Middle frontal gyrus (tissue), 1 donor: Measurements from ENCODE around the gene AGRP.
A peak's percentile ranks its signal among the peaks of the same experiment; 100 is the strongest.
"Not testable (repeated sequence)": the region's sequence is repeated elsewhere in the genome, so short reads cannot be mapped to it uniquely, and the experiment has no call there.

Source experiments
- DNase-seq: peaks from one replicate; pipeline ENCODE4 v3.0.0-alpha.2; 2015; ENCODE audit warnings: low spot score; ENCODE audit errors: extremely low spot score

Gene AGRP, protein sequence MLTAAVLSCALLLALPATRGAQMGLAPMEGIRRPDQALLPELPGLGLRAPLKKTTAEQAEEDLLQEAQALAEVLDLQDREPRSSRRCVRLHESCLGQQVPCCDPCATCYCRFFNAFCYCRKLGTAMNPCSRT

DNA sequence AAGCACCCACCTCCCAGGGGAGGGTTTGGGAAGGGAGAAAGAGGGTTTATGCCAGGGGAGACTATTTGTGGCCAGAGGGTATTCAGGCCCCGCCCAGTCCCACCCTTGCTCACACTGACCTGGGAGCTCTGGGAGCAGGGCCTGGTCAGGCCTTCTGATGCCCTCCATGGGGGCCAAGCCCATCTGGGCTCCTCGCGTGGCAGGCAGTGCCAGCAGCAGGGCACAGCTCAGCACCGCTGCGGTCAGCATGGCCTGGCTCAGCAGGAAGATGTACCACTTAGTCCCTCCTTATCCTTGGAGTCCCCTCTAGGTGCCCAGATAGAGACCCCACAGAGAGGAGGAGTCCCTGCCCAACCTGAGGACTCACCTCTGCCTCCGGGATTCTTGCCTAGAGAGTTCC, at the start of gene AGRP:
Gene AGRP (minus strand): TSS at position 398 of the 400 bp plus-strand sequence. CDS start 149 bp downstream, at position 249.
- no peak for DNase-seq

- DNase-seq = no peak
These were observed 47.9 kb upstream of the AGRP start for GRCh38 chr16:67531247-67531646.

- DNase-seq = no peak
These were observed 46.9 kb upstream of the AGRP start for GRCh38 chr16:67530013-67530939.

- DNase-seq = no peak
These were observed 46.2 kb upstream of the AGRP start for GRCh38 chr16:67529582-67530012.

- no peak for DNase-seq
These were observed 45.7 kb upstream of the AGRP start for GRCh38 chr16:67528870-67529581.

DNA sequence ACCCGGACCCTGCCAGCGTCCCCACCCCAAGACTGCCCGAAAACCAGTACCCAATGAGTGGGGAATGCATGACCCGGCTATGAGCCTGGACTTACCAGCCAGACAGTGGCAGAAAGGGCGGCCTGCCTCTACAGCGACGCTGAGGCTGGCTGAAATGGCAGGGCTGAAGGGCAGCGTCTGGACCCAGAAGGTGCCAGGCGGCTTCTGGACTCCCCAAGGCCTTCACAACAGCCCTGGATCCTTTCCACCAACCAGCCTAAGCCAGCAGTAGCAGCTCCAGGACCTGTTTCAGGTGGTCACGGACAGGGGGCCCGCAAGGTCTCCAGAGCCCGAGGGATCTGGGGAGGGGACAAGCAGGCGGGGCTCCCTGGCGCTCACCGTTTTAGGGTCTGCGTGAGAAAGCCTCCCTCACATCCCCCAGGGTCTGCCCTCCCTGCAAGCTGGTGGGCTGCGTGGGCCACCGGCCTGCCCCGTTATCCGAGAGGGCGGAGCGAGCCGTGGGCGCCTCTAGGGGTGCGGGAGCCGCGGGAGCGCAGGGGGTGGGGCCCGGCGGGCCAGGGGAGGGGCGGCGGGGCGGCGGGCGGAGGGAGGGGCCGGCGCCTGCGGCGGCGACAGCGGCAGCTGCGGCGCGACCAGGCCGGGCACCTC, 45.0 kb upstream of the AGRP start, which contains the start of gene RIPOR1:
Gene RIPOR1 (plus strand): TSS at position 608 of the 648 bp plus-strand sequence. CDS start 9,618 bp downstream, outside the sequence.
- no peak for DNase-seq

- no peak for DNase-seq
These were observed 42.9 kb upstream of the AGRP start for GRCh38 chr16:67526149-67526791.

DNA sequence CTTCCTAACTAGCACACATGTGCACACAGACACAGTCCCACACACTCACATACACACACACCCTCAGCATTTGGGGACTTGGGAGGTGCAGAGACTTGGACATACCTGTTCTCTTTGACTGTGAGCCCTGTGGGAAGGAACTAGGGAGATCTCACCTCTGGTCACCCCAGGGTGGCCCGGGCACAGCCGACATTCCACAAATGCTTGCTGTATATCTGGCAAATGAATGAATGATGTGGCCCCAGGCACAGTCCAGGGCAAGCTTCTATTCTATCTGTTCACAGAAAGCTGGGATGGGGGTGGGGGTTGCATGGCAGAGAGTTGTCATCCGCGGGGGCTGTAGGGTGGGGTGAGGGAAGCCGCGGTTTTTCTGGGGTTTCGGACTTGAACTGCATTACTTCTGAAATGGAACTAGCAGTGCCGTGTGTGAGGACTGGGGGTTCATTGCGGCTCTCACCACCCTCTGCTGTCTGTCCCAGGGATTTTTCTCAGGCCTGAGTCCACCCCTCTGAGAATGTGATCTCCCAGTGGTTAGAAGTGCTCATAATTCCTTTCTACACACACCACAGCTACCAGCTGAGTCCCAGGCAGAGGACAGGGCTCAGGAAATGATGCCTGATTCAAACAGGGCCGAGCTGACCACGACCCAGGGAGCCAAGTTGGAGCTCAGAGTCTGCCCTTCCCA, 42.0 kb upstream of the AGRP start:
- DNase-seq = no peak

GRCh38 chr16:67521095-67521804, 37.9 kb upstream of the AGRP start:
- DNase-seq = peak; percentile 93

DNA sequence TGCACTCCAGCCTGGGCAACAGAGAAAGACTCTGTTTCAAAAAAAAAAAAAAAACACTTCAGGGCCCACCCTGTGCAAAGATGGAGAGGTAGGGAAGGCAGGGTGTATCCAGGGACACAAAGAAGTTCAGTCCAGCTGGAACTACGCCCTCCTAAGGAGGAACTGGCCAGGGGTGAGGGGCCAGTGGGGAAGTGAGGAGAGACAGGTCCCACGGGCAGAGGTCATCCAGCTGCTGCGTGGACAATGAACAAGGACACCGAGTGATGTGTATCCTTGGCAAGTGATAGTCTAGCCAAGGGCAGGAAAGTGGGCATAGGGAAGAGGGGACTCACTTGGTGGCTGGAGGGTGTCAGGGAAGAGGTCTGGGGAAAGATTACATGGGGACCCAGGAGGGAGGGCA, 35.9 kb upstream of the AGRP start:
- no peak for DNase-seq

DNA sequence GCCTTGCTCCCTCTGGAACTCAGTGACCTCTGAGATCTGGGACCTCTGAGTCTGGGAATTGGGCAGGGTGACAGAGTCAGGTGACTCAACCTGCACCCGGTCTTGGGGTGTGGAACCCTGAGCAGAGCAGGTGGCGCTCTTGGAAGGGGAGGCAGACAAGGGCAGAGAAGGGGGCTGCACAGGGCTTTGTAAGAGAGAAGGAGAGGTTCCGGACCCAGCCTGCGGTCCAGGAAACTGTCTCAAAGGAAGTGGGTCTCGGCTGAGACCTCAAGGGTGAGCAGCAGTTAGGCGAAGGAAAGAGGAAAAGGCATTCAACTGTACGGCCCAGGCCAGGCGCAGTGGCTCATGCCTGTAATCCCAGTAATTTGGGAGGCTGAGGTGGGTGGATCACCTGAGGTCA, 35.3 kb upstream of the AGRP start:
- DNase-seq = no peak

GRCh38 chr16:67517661-67518423, 34.5 kb upstream of the AGRP start:
- DNase-seq = no peak

GRCh38 chr16:67517155-67517445, 33.8 kb upstream of the AGRP start:
- no peak for DNase-seq

DNA sequence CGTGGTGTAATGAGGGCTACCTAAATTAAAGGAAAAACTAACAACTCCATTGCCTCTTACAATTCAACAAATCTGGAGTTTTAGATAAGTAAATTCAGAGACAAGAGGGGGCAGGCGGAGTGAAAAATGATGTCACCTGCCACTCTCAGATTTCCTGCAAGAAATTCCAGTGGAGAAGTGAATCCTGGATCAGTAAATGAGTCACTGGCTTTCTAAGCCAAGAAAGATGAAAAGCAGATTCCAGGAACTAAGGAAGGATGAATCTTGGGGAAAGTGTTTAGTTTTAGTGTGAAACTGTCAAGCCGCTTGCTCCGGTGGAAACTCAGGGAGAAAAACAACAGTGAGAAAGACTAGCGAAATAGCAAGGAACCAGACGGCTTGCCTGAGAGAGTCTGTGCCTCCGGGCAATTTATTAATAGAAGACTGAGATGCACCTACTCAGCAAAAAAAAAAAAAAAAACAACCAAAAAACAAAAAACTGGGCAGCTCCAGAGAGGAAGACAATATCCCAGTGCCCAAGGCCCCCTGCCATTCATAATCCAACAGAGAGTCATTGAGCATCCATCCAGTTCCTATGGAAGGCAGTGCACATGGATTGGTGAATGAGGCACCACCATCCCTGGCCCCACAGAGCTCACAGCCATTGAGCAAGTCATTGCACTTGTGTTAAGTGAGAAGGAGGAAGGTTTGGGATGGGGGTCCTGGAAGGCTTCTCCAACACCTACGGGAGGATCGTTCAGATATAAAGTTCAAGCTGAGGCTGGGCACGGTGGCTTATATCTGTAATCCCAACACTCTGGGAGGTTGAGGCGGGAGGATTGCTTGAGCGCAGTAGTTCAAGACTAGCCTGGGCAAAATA, 33.2 kb upstream of the AGRP start:
- DNase-seq = no peak

- DNase-seq = no peak
These were observed 31.1 kb upstream of the AGRP start for GRCh38 chr16:67514382-67514828.

GRCh38 chr16:67513892-67514291, 30.5 kb upstream of the AGRP start:
- not testable (repeated sequence) for DNase-seq

GRCh38 chr16:67509016-67509415, 25.7 kb upstream of the AGRP start:
- DNase-seq = no peak

DNA sequence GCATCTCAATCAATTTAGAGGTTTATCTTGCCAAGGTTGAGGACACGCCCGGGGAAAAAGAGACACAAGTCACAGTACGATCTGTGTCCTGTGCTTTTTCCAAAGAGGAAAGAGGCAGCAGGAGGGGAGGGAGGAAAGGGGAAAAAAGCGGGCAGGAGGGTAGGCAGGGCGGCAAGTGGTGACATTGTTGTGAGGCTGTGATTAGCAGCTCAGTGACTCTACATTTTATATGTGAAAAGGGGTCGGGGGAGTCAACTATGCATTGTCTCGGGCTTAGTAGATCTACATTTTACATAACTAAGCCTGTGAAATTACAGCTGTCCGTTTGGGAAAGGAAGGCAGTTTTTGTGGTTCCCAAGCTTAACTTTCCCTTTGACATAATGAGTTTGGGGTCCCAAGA, 23.1 kb upstream of the AGRP start:
- no peak for DNase-seq
